Endometrial microvascular endothelial cells (primary cell): ENCODE measurements around the gene SHBG. TPM values are rescaled to one million over a fixed set of nuclear protein-coding genes. Genes with fewer than 3 reads are reported as not detected.
"Not testable (repeated sequence)": the region's sequence is repeated elsewhere in the genome, so short reads cannot be mapped to it uniquely, and the experiment has no call there.

Source experiments
- in situ Hi-C: cut with HindIII; loops from 2 replicates; pipeline ENCODE4 v1.10.0; 2017; ENCODE audit warnings: low sequenced_read_pairs, low pct_unique_long_range_greater_than_20kb; ENCODE audit errors: inconsistent ontology term
- total RNA-seq: library from RNA; depleted of rRNA; stranded (reverse); fragments of >200 nt; gene quantifications from one replicate; pipeline ENCODE4 v1.2.3, GENCODE V29; 2015; ENCODE audit errors: inconsistent ontology term

Gene SHBG
- total RNA-seq, result not detected

DNA sequence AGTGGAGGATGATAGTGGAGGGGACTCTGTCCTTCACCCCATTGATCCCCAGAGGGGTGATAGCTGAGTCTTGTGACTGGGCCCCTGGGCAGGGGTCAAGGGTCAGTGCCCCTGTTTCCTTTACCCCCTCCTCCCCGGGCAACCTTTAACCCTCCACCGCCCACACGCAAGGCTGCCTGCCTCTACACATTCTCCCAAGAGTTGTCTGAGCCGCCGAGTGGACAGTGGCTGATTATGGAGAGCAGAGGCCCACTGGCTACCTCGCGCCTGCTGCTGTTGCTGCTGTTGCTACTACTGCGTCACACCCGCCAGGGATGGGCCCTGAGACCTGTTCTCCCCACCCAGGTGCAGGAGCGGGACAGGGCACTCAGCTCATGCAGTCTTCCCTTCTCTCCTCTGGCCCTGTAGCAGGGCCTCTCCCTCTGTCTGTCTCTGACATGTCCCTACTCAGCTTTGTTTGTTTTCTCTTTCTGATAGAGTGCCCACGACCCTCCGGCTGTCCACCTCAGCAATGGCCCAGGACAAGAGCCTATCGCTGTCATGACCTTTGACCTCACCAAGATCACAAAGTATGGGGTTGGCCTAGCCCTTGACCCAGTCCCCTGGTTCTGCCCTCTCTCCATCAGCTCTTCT is at the start of gene SHBG:
SHBG (plus strand) TSS at position 197 of the 633 bp plus-strand sequence; CDS start at position 235, 38 bp downstream.
- in situ Hi-C loops, result no loop called here

DNA sequence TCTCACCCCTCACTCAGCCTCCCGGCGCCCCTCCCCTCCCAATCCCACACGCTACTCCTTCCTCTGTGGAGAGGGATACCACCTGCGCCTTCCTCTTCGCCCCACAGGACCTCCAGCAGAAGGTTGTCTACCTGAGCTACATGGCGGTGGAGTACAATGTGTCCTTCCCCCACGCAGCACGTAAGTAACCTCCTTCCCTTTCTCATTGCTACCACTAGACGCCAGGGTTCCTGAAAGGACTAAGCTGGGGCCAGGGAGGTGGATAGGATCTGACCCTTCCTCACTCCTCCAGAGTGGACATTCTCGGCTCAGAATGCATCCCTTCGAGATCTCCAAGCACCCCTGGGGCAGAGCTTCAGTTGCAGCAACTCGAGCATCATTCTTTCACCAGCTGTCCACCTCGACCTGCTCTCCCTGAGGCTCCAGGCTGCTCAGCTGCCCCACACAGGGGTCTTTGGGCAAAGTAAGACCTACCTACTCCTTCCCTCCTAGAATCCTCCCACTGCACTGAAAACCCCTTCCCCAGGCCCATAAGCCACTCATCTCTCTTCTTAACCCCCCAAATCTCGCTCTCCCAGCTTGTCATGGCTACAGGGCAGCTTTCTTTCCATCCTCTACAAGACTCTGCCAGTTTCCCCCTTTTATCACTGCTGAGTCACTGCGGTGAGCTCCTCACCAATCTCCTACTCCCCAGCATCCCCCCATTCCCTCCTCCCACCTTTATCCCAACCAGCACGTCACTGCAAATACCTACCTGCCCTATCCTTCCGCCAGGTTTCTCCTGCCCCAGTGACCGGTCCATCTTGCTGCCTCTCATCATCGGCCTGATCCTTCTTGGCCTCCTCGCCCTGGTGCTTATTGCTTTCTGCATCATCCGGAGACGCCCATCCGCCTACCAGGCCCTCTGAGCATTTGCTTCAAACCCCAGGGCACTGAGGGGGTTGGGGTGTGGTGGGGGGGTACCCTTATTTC is 49.0 kb upstream of the SHBG start:
- in situ Hi-C loops, result no loop called here

- in situ Hi-C loops, result no loop called here
These were observed 47.3 kb upstream of the SHBG start for GRCh38 chr17:7582396-7583252.

GRCh38 chr17:7583253-7584109 is 46.5 kb upstream of the SHBG start, which contains the start of gene MPDU1:
Gene MPDU1 (plus strand): TSS chr17:7583852. CDS start chr17:7583863, 11 bp downstream.
- in situ Hi-C loops, result no loop called here

GRCh38 chr17:7586673-7587419 is 43.1 kb upstream of the SHBG start:
- in situ Hi-C loops, result no loop called here

GRCh38 chr17:7587420-7588151 is 42.3 kb upstream of the SHBG start:
- in situ Hi-C loops, result no loop called here

GRCh38 chr17:7588553-7589203 is 41.3 kb upstream of the SHBG start:
- in situ Hi-C loops, result no loop called here

GRCh38 chr17:7589204-7589868 is 40.6 kb upstream of the SHBG start:
- in situ Hi-C loops, result no loop called here

DNA sequence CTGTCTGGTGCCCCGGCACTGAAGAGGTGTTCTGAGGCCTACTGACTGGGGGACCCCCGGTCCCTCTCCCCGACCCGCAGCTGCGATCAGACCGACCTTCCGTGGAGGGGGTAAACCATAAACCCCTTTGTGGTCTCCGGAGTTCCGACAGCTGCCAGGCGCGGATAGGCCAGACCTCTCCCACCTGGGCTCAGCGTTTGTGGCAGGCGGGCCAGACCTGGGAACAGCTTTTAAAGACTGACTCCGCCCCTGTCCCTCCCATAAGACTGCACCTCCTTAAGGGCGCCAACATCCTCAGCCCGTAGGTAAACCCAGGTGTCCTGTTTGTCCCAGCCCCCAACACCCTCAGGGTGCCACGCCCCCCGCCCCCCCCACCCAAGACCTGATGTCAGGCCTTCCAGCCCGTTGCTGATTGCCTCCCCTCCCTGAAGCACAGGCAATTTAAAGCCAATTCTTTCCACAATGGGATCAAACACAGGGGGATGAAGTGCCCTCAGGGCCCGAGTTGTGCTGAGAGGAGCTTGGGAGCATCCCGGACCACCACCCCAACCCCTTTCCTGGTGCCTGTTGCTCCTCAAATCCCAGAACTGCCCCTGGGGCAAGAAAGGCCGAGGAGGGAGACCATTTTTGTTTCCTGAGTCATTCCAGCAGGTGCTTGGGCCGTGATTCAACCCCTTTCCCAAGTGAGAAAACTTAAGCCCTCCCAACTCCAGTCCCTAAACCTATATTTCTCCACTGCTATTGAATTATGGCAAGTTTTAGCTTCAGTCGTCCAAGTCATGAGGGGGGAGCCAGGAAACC is 39.8 kb upstream of the SHBG start, which contains the start of gene SOX15:
SOX15 (minus strand) TSS at position 204 of the 801 bp plus-strand sequence. CDS start 418 bp downstream, outside the sequence.
- in situ Hi-C loops, result no loop called here

DNA sequence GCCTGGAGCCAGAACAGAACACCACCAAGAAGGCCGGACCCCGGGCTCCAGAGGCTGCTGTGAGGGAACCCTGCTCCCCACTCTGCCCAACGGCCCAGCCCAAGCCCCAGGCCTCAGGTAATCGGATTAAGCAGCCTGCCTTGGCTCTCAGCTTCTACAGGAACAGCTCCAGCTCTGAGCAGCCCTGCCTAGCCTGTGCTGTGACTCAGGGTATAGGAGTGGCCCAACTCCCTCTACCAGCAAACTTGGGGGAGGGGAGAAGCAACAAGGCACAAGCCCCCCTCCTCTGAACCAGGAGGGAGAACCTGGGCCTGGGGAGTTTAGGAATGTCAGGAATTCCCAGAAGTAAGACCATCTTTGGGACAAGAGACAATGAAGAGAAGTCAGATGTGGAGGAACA is 39.2 kb upstream of the SHBG start:
- in situ Hi-C loops, result no loop called here

- in situ Hi-C loops, result no loop called here
These were observed 38.3 kb upstream of the SHBG start for GRCh38 chr17:7591596-7591995.

- in situ Hi-C loops, result no loop called here
These were observed 37.4 kb upstream of the SHBG start for GRCh38 chr17:7592422-7593021.

- in situ Hi-C loops, result no loop called here
These were observed 36.6 kb upstream of the SHBG start for GRCh38 chr17:7593296-7593695.

DNA sequence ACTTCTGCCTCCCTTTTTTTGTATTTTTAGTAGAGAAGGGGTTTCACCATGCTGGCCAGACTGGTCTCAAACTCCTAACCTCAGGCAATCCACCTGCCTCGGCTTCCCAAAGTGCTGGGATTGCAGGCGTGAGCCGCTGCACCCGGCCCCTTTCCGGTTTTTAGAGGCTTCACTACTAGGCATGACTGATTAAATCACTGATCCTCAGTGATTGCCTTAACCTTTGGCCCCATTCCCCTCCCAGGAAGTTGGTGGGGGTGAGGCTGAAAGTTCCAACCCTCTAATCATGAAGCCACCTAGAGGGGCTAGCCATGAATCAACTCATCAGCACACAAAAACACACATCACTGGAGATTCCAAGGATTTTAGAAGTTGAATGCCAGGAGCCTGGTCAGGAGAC is 32.4 kb upstream of the SHBG start:
- in situ Hi-C loops, result not testable (repeated sequence)

GRCh38 chr17:7606280-7606679 is 23.7 kb upstream of the SHBG start:
- in situ Hi-C loops, result no loop called here
